Caco-2 (cell line): Measurements from ENCODE around the gene EFCAB12. TPM values are rescaled to one million over a fixed set of nuclear protein-coding genes. Genes with fewer than 3 reads are reported as not detected.

Experiments
- BruUV-seq: library from RNA; stranded (reverse); fragments of 400-500 nt; replicated peaks from 2 replicates; lab custom pipeline; 2021; lab: Mats Ljungman, UMichigan
- CTCF ChIA-PET: fragments of 300-600 bp; sonication (Branson Sonifier 250); formaldehyde crosslinking; loops from one replicate; lab custom pipeline; 2022; ENCODE audit warnings: antibody characterized with exemption; lab: Charles Lee
- POLR2A ChIA-PET: fragments of 300-600 bp; sonication (Branson Sonifier 250); formaldehyde crosslinking; loops from one replicate; lab custom pipeline; 2022; ENCODE audit warnings: antibody characterized with exemption; lab: Charles Lee
- DNase-seq, 2 experiments: peaks; one replicate each; pipeline versions ENCODE4 v3.0.0 to v3.0.0-alpha.2; 2020 to 2022
- H3K27me3 ChIP-seq: replicated peaks from 2 replicates; pipeline ENCODE4 v1.6.0; 2011; ENCODE audit warnings: low read length; ENCODE audit not compliant: control insufficient read depth, insufficient read depth
- H3K36me3 ChIP-seq: 2 replicates; pipeline ENCODE4 v1.5.1; 2011; ENCODE audit warnings: low read length; ENCODE audit not compliant: control insufficient read depth, insufficient read depth
- H3K4me1 ChIP-seq: fragments of 250-450 bp; sonication (Bioruptor Pico); 2 replicates; pipeline ENCODE4 v1.5.1; 2020; ENCODE audit warnings: mild to moderate bottlenecking
- H3K4me3 ChIP-seq: 2 replicates; pipeline ENCODE4 v1.5.1; 2011; ENCODE audit warnings: low read depth, mild to moderate bottlenecking, control low read depth, low read length
- H3K9me3 ChIP-seq: fragments of 250-450 bp; sonication (Bioruptor Pico); 2 replicates; pipeline ENCODE4 v1.5.1; 2020; ENCODE audit warnings: mild to moderate bottlenecking, moderate library complexity
- H3K27ac Mint-ChIP-seq: one replicate; pipeline ENCODE4 v1.8.0; 2022; ENCODE audit warnings: mixed read lengths; ENCODE audit not compliant: unreplicated experiment
- H3K27me3 Mint-ChIP-seq: one replicate; pipeline ENCODE4 v1.8.0; 2022; ENCODE audit warnings: mixed read lengths; ENCODE audit not compliant: insufficient read depth, unreplicated experiment
- H3K36me3 Mint-ChIP-seq: one replicate; pipeline ENCODE4 v1.8.0; 2022; ENCODE audit warnings: mild to moderate bottlenecking, mixed read lengths; ENCODE audit not compliant: insufficient read depth, unreplicated experiment
- H3K4me1 Mint-ChIP-seq: one replicate; pipeline ENCODE4 v1.8.0; 2022; ENCODE audit warnings: low read depth, mixed read lengths; ENCODE audit not compliant: unreplicated experiment
- H3K4me3 Mint-ChIP-seq: one replicate; pipeline ENCODE4 v1.8.0; 2022; ENCODE audit warnings: mild to moderate bottlenecking, moderate library complexity, mixed read lengths; ENCODE audit not compliant: unreplicated experiment
- H3K9me3 Mint-ChIP-seq: one replicate; pipeline ENCODE4 v1.8.0; 2022; ENCODE audit warnings: mixed read lengths; ENCODE audit not compliant: unreplicated experiment
- CTCF ChIP-seq, 2 experiments: fragments of 200-600 bp in 1 of 2; IDR thresholded peaks; 1 replicate in 1 of 2; 2 replicates in 1 of 2; pipeline versions ENCODE4 v1.5.1 to v1.8.0; 2011 to 2022; ENCODE audit warnings: antibody characterized with exemption in 1 of 2, control low read depth in 1 of 2, inconsistent platforms in 1 of 2, low read depth in 1 of 2, low read length in 1 of 2, mild to moderate bottlenecking in 1 of 2, moderate library complexity in 1 of 2; ENCODE audit not compliant: insufficient read depth in 1 of 2, severe bottlenecking in 1 of 2, unreplicated experiment in 1 of 2
- intact Hi-C: fragments of 100-400 bp; cut with micrococcal nuclease; formaldehyde crosslinking; loops from one replicate; pipeline ENCODE4 v1.10.0; 2022; ENCODE audit not compliant: unreplicated experiment
- total RNA-seq: library from RNA; stranded (reverse); gene quantifications from 2 replicates; pipeline ENCODE4 v1.2.3, GENCODE V29; 2022

The EFCAB12 gene
- total RNA-seq, 1 experiment from 2014 or later, result 0.14 TPM

DNA sequence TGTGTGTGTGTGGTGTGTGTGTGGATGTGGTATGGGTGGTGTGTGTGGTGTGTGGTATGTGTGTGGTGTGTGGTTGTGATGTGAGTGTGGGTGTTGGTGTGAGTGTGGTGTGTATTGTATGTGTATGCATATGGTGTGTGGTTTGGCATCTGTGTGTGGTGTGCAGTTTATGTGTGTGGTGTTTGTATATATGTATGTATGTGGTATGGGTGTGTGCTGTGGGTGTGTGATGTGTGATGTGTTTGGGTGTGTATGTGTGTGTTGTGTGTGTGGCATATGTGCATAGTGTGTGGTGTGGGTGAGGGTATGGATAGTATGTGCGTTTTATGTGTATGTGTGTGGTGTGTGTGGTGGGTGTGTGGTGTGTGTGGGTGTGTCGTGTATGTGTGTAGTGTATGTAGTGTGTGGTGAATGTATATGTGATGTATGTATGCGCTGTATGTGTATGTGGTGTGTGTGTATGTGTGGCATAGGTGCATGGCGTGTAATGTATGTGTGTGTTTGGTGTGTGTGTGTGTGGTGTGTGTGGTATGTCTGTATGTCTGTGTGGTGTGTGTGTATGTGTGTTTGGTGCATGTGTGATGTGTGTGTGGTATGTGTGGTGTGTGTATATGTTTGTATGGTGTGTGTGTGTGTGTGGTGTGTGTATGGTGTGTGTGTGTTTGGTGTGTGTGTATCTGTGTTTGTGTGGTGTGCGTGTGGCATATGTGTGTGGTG, 58.0 kb downstream of the EFCAB12 start:
- Mint-ChIP-seq H3K9me3 (no peaks in the 10 kb centered on the region), H3K27me3 (no peaks in the 10 kb centered on the region), H3K27ac (no peak overlapping the region), H3K4me1 (no peaks in the 10 kb centered on the region), H3K36me3 (no peaks in the 10 kb centered on the region), H3K4me3 (no peak overlapping the region)
- Histone ChIP-seq H3K4me3 (no peak overlapping the region), H3K4me1 (no peaks in the 10 kb centered on the region), H3K36me3 (no peaks in the 10 kb centered on the region), H3K9me3 (no peaks in the 10 kb centered on the region), H3K27me3 (no peaks in the 10 kb centered on the region; the same call in 1 of the 2 replicates)
- BruUV-seq, result no TSS peak
- POLR2A ChIA-PET, result no interaction called here
- TF ChIP-seq CTCF (IDR thresholded peaks at IDR 0.05; ENCODE audit: insufficient read depth in 1 of 2, low read depth in 1 of 2, low read length in 1 of 2, severe bottlenecking in 1 of 2, unreplicated experiment in 1 of 2), result no peak
- DNase-seq, result no peak
- CTCF ChIA-PET, result no interaction called here
- intact Hi-C loops, result no loop called here

- H3K27me3 ChIP-seq, result no peaks in the 10 kb centered on the region; the same call in 1 of the 2 replicates
- Mint-ChIP-seq H3K4me1 (no peaks in the 10 kb centered on the region), H3K36me3 (no peaks in the 10 kb centered on the region), H3K27me3 (no peaks in the 10 kb centered on the region), H3K27ac (no peak overlapping the region), H3K9me3 (no peaks in the 10 kb centered on the region), H3K4me3 (no peak overlapping the region)
- ChIA-PET CTCF (no interaction called here), POLR2A (no interaction called here)
- H3K36me3 ChIP-seq, result no peaks in the 10 kb centered on the region
- H3K9me3 ChIP-seq, result no peaks in the 10 kb centered on the region
- BruUV-seq, result no TSS peak
- H3K4me1 ChIP-seq, result no peaks in the 10 kb centered on the region
- no peak for TF ChIP-seq CTCF (IDR thresholded peaks at IDR 0.05; ENCODE audit: insufficient read depth in 1 of 2, low read depth in 1 of 2, low read length in 1 of 2, severe bottlenecking in 1 of 2, unreplicated experiment in 1 of 2)
- no peak for DNase-seq
- H3K4me3 ChIP-seq, result no peak overlapping the region
- intact Hi-C loops, result no loop called here
Observed at GRCh38 chr3:129369711-129370110, 58.7 kb downstream of the EFCAB12 start.

GRCh38 chr3:129367821-129368220, 60.6 kb downstream of the EFCAB12 start:
- H3K4me1 Mint-ChIP-seq, result no peaks in the 10 kb centered on the region
- no TSS peak for BruUV-seq
- DNase-seq, result no peak
- H3K4me1 ChIP-seq, result no peaks in the 10 kb centered on the region
- no peak for TF ChIP-seq CTCF (IDR thresholded peaks at IDR 0.05; ENCODE audit: insufficient read depth in 1 of 2, low read depth in 1 of 2, low read length in 1 of 2, severe bottlenecking in 1 of 2, unreplicated experiment in 1 of 2)
- no peak overlapping the region for H3K27ac Mint-ChIP-seq
- no peak overlapping the region for H3K4me3 ChIP-seq
- H3K4me3 Mint-ChIP-seq, result no peak overlapping the region
- intact Hi-C loops, result no loop called here
- no peaks in the 10 kb centered on the region for H3K36me3 ChIP-seq
- CTCF ChIA-PET, result no interaction called here
- H3K27me3 ChIP-seq, result no peaks in the 10 kb centered on the region; the same call in 1 of the 2 replicates
- H3K9me3 ChIP-seq, result no peaks in the 10 kb centered on the region
- H3K27me3 Mint-ChIP-seq, result no peaks in the 10 kb centered on the region
- H3K36me3 Mint-ChIP-seq, result no peaks in the 10 kb centered on the region
- POLR2A ChIA-PET, result interaction anchor here (0.6 kb wide), 1 partner anchor 73 kb away, joined by 10 read pairs; no protein-coding TSS in a partner anchor
- H3K9me3 Mint-ChIP-seq, result no peaks in the 10 kb centered on the region
